ENCODE results near the gene TRIM5. TPM values are rescaled to one million over a fixed set of nuclear protein-coding genes. Genes with fewer than 3 reads are reported as not detected.

Gene TRIM5
- total RNA-seq, 1 donor: 29.7 TPM

- Histone ChIP-seq H3K4me1 (ENCODE audit: insufficient read depth, low read length) (peaks cover 48% of the 10 kb centered on the region), H2AFZ (ENCODE audit: low read length) (peak overlapping the region; percentile 8), H3K4me2 (ENCODE audit: insufficient read depth, low read length) (peak overlapping the region; percentile 80), H3K4me3 (ENCODE audit: insufficient read depth, low read length) (peak overlapping the region; percentile 32), H3K27me3 (ENCODE audit: insufficient read depth, low read length) (no peaks in the 10 kb centered on the region), H3K79me2 (ENCODE audit: insufficient read depth, low read length) (no peaks in the 10 kb centered on the region), H4K20me1 (ENCODE audit: insufficient read depth, low read length) (no peaks in the 10 kb centered on the region), H3K27ac (ENCODE audit: low read depth, low read length) (peak overlapping the region; percentile 97), H3K9me3 (ENCODE audit: low read depth, low read length) (no peaks in the 10 kb centered on the region), H3K36me3 (ENCODE audit: insufficient read depth, low read length) (no peaks in the 10 kb centered on the region)
- peak; percentile 91 for DNase-seq (ENCODE audit: insufficient read length, low spot score, missing footprints)
- TF ChIP-seq CTCF (IDR thresholded peaks at IDR 0.05; ENCODE audit: extremely low read depth, low read depth, low read length): no peak
Measured at GRCh38 chr11:5620651-5621521, 64.0 kb downstream of the TRIM5 start.

GRCh38 chr11:5618807-5619206, 66.1 kb downstream of the TRIM5 start:
- H3K4me1 ChIP-seq (ENCODE audit: insufficient read depth, low read length): peaks cover 37% of the 10 kb centered on the region
- DNase-seq (ENCODE audit: insufficient read length, low spot score, missing footprints): peak; percentile 86
- H3K27ac ChIP-seq (ENCODE audit: low read depth, low read length): peak overlapping the region; percentile 97
- H3K27me3 ChIP-seq (ENCODE audit: insufficient read depth, low read length): no peaks in the 10 kb centered on the region
- no peak overlapping the region for H2AFZ ChIP-seq (ENCODE audit: low read length)
- no peaks in the 10 kb centered on the region for H3K9me3 ChIP-seq (ENCODE audit: low read depth, low read length)
- no peaks in the 10 kb centered on the region for H3K79me2 ChIP-seq (ENCODE audit: insufficient read depth, low read length)
- no peak overlapping the region for H3K4me3 ChIP-seq (ENCODE audit: insufficient read depth, low read length)
- peak overlapping the region; percentile 55 for H3K4me2 ChIP-seq (ENCODE audit: insufficient read depth, low read length)
- no peaks in the 10 kb centered on the region for H4K20me1 ChIP-seq (ENCODE audit: insufficient read depth, low read length)
- no peaks in the 10 kb centered on the region for H3K36me3 ChIP-seq (ENCODE audit: insufficient read depth, low read length)
- TF ChIP-seq CTCF (IDR thresholded peaks at IDR 0.05; ENCODE audit: extremely low read depth, low read depth, low read length): no peak

Other genes with a start within 250 kb of the TRIM5 start
- gene OR51I1, start 243.6 kb downstream of the TRIM5 start, total RNA-seq: under 0.01 TPM in 1 of 2 replicates, not detected in the other
- not detected in 2 replicates for gene OR51I2, start 235.8 kb downstream of the TRIM5 start, total RNA-seq
- gene OR52D1, start 196.4 kb downstream of the TRIM5 start, total RNA-seq: not detected in 2 replicates
- gene UBQLN3, start 175.1 kb downstream of the TRIM5 start, total RNA-seq: under 0.01 TPM in 1 of 2 replicates, not detected in the other
- gene UBQLNL, start 168.4 kb downstream of the TRIM5 start, total RNA-seq: 0.29 and 0.36 TPM in 2 replicates
- 0.29 and 0.36 TPM in 2 replicates for gene OR52H1, start 136.5 kb downstream of the TRIM5 start, total RNA-seq
- not detected in 2 replicates for gene OR52B6, start 104.2 kb downstream of the TRIM5 start, total RNA-seq
- gene TRIM6, start 88.4 kb downstream of the TRIM5 start, total RNA-seq: 3.6 and 3.8 TPM in 2 replicates
- 8.3 and 10.3 TPM in 2 replicates for gene TRIM34, start 60.1 kb downstream of the TRIM5 start, total RNA-seq
- gene TRIM22, start 4.7 kb upstream of the TRIM5 start, total RNA-seq: 152 and 185 TPM in 2 replicates
- under 0.01 TPM in 1 of 2 replicates, not detected in the other for gene OR56B1, start 51.4 kb upstream of the TRIM5 start, total RNA-seq
- not detected in 2 replicates for gene OR52N4, start 69.2 kb upstream of the TRIM5 start, total RNA-seq
- gene OR52N5, start 98.3 kb upstream of the TRIM5 start, total RNA-seq: not detected in 2 replicates
- 0.36 TPM in 1 of 2 replicates, not detected in the other for gene OR52N1, start 106.2 kb upstream of the TRIM5 start, total RNA-seq
- gene OR52N2, start 123.8 kb upstream of the TRIM5 start, total RNA-seq: not detected in 2 replicates
- 1.4 TPM in 1 of 2 replicates, not detected in the other for gene OR52E6, start 156.8 kb upstream of the TRIM5 start, total RNA-seq
- 0.36 TPM in 1 of 2 replicates, not detected in the other for gene OR52E8, start 172.6 kb upstream of the TRIM5 start, total RNA-seq
- gene OR52E4, start 195.6 kb upstream of the TRIM5 start, total RNA-seq: not detected in 2 replicates
- gene OR52E5, start 208.1 kb upstream of the TRIM5 start, total RNA-seq: not detected in 2 replicates

Data from osteoblast (primary cell).